HepG2 (cell line): ENCODE data around the gene SPAG9. TPM values are rescaled to one million over a fixed set of nuclear protein-coding genes. Genes with fewer than 3 reads are reported as not detected.

Experiments used
- ATAC-seq: fragments of 200-7000 bp; cut with Tn5 transposase; 3 replicates; pipeline ENCODE4 v1.9.1; 2020; ENCODE audit warnings: mild to moderate bottlenecking, moderate library complexity
- BruUV-seq: library from RNA; stranded (reverse); fragments of 400-500 nt; replicated peaks from 2 replicates; lab custom pipeline; 2021; lab: Mats Ljungman, UMichigan
- CTCF ChIA-PET: fragments of 300-600 bp; formaldehyde crosslinking; extraction: SDS; loops from one replicate; lab custom pipeline; 2021; ENCODE audit warnings: low total read pairs, inconsistent platforms, low intra/inter-chr PET ratio; lab: Yijun Ruan, JAX
- POLR2A ChIA-PET: fragments of 350-600 bp; sonication (Branson Sonifier 250); formaldehyde crosslinking; loops from one replicate; lab custom pipeline; 2020; ENCODE audit warnings: antibody characterized with exemption, inconsistent platforms; lab: Yijun Ruan, JAX
- DNase-seq: peaks from one replicate; pipeline ENCODE4 v3.0.0-alpha.2; 2015; ENCODE audit warnings: low spot score
- FAIRE-seq: peaks from 3 replicates; lab custom pipeline; 2011; peaks lifted over from hg19 to GRCh38; lab: Jason Lieb, UNC
- H2AFZ ChIP-seq: one replicate; pipeline ENCODE4 v1.6.1; 2011; ENCODE audit warnings: low read length, inconsistent platforms
- H3K27ac ChIP-seq: fragments of 300-600 bp; 3 replicates; pipeline ENCODE4 v1.8.0; 2011; ENCODE audit warnings: mixed run types, mild to moderate bottlenecking, mixed read lengths, low read length, inconsistent platforms; ENCODE audit not compliant: insufficient read depth; ENCODE audit errors: extremely low read length
- H3K27me3 ChIP-seq, 2 experiments: fragments of 200-600 bp in 1 of 2; 2 replicates in 1 of 2; 3 replicates in 1 of 2; pipeline versions ENCODE4 v1.6.0 to v1.8.0; 2011; ENCODE audit warnings: low read length in 2 of 2, mild to moderate bottlenecking in 2 of 2, moderate library complexity in 2 of 2, inconsistent platforms in 1 of 2; ENCODE audit not compliant: insufficient read depth in 2 of 2, control insufficient read depth in 1 of 2
- H3K36me3 ChIP-seq, 2 experiments: fragments of 200-600 bp in 1 of 2; replicated peaks in 1 of 2; 2 replicates in 1 of 2; 3 replicates in 1 of 2; pipeline versions ENCODE4 v1.5.1 to v1.8.0; 2011; ENCODE audit warnings: low read length in 2 of 2, inconsistent platforms in 1 of 2; ENCODE audit not compliant: insufficient read depth in 2 of 2, control insufficient read depth in 1 of 2
- H3K4me1 ChIP-seq: 2 replicates; pipeline ENCODE4 v1.5.1; 2012; ENCODE audit warnings: low read length, inconsistent platforms; ENCODE audit not compliant: insufficient read depth
- H3K4me2 ChIP-seq: 2 replicates; pipeline ENCODE4 v1.6.0; 2011; ENCODE audit warnings: low read depth, low read length, inconsistent platforms
- H3K4me3 ChIP-seq, 3 experiments: fragments of 200-600 bp in 1 of 3; sonication (generic), shearing (Covaris generic) in 1 of 3; replicated peaks in 1 of 3; 2 replicates each; pipeline ENCODE4 v1.5.1; 2011 to 2016; ENCODE audit warnings: low read length in 3 of 3, inconsistent platforms in 2 of 3, low read depth in 2 of 3, mild to moderate bottlenecking in 2 of 3, control low read depth in 1 of 3, mixed read lengths in 1 of 3; ENCODE audit not compliant: insufficient read depth in 1 of 3
- H3K79me2 ChIP-seq: one replicate; pipeline ENCODE4 v1.6.1; 2011; ENCODE audit warnings: low read length, inconsistent platforms; ENCODE audit not compliant: insufficient read depth
- H3K9ac ChIP-seq: 2 replicates; pipeline ENCODE4 v1.6.0; 2011; ENCODE audit warnings: mild to moderate bottlenecking, low read depth, low read length, inconsistent platforms; ENCODE audit not compliant: insufficient read depth
- H3K9me3 ChIP-seq: 2 replicates; pipeline ENCODE4 v1.5.1; 2012; ENCODE audit warnings: mild to moderate bottlenecking, low read length
- H4K20me1 ChIP-seq: 2 replicates; pipeline ENCODE4 v1.6.0; 2011; ENCODE audit warnings: inconsistent platforms, mild to moderate bottlenecking, low read length, moderate library complexity; ENCODE audit not compliant: insufficient read depth
- ARNT ChIP-seq: fragments of 450-650 bp; IDR thresholded peaks from 2 replicates; pipeline ENCODE4 v1.6.1; 2017
- ATF7 ChIP-seq, 2 experiments: fragments of 450-650 bp in 1 of 2; sonication (generic) in 1 of 2; formaldehyde crosslinking in 1 of 2; IDR thresholded peaks; 2 replicates each; pipeline versions ENCODE4 v1.4.0 to v1.6.1; 2016 to 2020; ENCODE audit warnings: antibody characterized with exemption in 1 of 2, mild to moderate bottlenecking in 1 of 2, missing genetic modification reagents in 1 of 2
- CCDC6 ChIP-seq: sonication (generic); formaldehyde crosslinking; IDR thresholded peaks from 2 replicates; pipeline ENCODE4 v1.8.1; 2022; ENCODE audit warnings: mild to moderate bottlenecking, missing genetic modification reagents, moderate library complexity
- DMAP1 ChIP-seq: IDR thresholded peaks from 2 replicates; pipeline ENCODE4 v1.6.1; 2016
- EP300 ChIP-seq, 3 experiments: sonication (generic) in 1 of 3; formaldehyde crosslinking in 1 of 3; IDR thresholded peaks; 2 replicates each; pipeline versions ENCODE4 v1.5.1 to v1.6.1; 2011 to 2020; ENCODE audit warnings: low read depth in 2 of 3, low read length in 2 of 3, borderline replicate concordance in 1 of 3, improper control_type of control experiment in 1 of 3, mild to moderate bottlenecking in 1 of 3, missing genetic modification reagents in 1 of 3, moderate library complexity in 1 of 3
- WGBS: methylation state at CpG from one replicate; pipeline ENCODE4 v1.1.6; 2017; ENCODE audit warnings: low lambda C conversion rate; 5-methylcytosine and 5-hydroxymethylcytosine counted together
- in situ Hi-C: cut with HindIII; loops from 2 replicates; pipeline ENCODE4 v1.10.0; 2017; ENCODE audit warnings: low pct_unique_long_range_greater_than_20kb; ENCODE audit not compliant: extremely low pct_ligation_motif_present
- intact Hi-C: fragments of 100-400 bp; cut with micrococcal nuclease; formaldehyde crosslinking; loops from one replicate; pipeline ENCODE4 v1.10.0; 2022; ENCODE audit not compliant: unreplicated experiment
- polyA plus RNA-seq, 8 experiments: library from polyadenylated mRNA; depleted of rRNA in 3 of 8; stranded (reverse) in 7 of 8; unstranded in 1 of 8; fragments of >200 nt; fragmentation: Illumina TruSeq in 4 of 8; extraction: Trizol in 4 of 8; gene quantifications; 2 replicates each; pipeline versions ENCODE4 v1.2.1 to v1.2.3, GENCODE V29; 2011 to 2016; ENCODE audit warnings: low read depth in 4 of 8, missing spikeins in 1 of 8, mixed read lengths in 1 of 8; ENCODE audit not compliant: insufficient read depth in 1 of 8
- total RNA-seq, 5 experiments: library from RNA; depleted of rRNA; stranded (reverse); fragments of >200 nt; fragmentation: Illumina TruSeq; extraction: Trizol; gene quantifications; 2 replicates each; pipeline ENCODE4 v1.2.3, GENCODE V29; 2016; ENCODE audit warnings: low read depth in 1 of 5
- TF ChIP-seq, protein P1 (sequence below): sonication (generic); formaldehyde crosslinking; IDR thresholded peaks from 2 replicates; pipeline ENCODE4 v1.9.0; 2022; ENCODE audit warnings: missing genetic modification reagents, mild to moderate bottlenecking, borderline replicate concordance

SPAG9 gene
- total and polyA plus RNA-seq, 2 of the 13 experiments (the other 11 are each of a cell fraction or from before 2014, with no cell fraction given): 43.2 to 78.6 TPM

DNA sequence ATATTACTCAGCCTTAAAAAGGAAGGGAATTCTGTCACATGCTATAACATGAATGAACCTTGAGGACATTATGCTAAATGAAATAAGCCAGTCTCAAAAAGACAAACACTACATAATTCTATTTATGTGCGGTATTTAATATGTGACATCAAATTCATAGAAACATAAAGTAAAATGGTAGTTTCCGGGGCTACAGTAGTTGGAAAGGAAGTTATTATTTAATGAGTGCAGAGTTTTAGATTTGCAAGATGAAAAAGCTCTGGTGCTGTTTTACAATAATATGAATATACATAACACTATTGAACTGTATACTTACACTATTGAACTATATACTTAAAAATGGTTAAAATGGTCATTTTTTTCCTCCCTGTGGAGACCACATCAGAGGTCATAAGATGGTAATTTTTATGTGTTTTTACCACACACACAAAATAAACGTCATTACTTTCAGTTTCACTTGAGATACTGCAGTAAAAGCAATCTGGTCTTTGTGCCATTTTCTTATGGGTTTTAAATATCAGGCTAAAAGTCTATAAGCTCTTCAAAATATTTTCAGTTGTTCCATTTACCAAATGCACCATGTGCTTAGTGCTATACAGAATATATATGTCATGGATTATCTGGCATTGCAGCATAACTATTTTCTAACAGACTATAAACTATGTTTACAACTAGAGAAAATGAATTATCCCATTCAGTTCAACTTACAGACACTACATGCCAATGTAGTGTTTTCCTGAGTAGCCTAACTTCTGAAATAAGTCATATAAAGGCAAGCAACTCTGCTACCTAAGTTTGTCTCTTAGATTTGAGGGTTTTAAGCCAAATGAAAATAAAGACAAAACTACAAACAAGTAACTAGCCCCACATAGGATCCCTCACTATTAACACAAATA lies 90.9 kb downstream of the SPAG9 start:
- in situ Hi-C loops (no loop called here), intact Hi-C loops (no loop called here)
- H3K79me2 ChIP-seq: no peaks in the 10 kb centered on the region
- TF ChIP-seq CCDC6 (CRISPR knock-in tag): no peak
- no peak for TF ChIP-seq ARNT
- no peak for TF ChIP-seq DMAP1 (CRISPR knock-in tag)
- TF ChIP-seq, protein P1, sequence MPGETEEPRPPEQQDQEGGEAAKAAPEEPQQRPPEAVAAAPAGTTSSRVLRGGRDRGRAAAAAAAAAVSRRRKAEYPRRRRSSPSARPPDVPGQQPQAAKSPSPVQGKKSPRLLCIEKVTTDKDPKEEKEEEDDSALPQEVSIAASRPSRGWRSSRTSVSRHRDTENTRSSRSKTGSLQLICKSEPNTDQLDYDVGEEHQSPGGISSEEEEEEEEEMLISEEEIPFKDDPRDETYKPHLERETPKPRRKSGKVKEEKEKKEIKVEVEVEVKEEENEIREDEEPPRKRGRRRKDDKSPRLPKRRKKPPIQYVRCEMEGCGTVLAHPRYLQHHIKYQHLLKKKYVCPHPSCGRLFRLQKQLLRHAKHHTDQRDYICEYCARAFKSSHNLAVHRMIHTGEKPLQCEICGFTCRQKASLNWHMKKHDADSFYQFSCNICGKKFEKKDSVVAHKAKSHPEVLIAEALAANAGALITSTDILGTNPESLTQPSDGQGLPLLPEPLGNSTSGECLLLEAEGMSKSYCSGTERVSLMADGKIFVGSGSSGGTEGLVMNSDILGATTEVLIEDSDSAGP: no peak
- BruUV-seq: no TSS peak
- CTCF ChIA-PET: no interaction called here
- 81% methylated on average over 3 of the region's 3 CpGs for WGBS
- H3K4me2 ChIP-seq: no peak overlapping the region
- H3K4me3 ChIP-seq: no peak overlapping the region
- POLR2A ChIA-PET: no interaction called here
- H3K9ac ChIP-seq: no peak overlapping the region
- no peaks in the 10 kb centered on the region for H3K4me1 ChIP-seq
- H2AFZ ChIP-seq: no peak overlapping the region
- ATAC-seq (no peak), DNase-seq (no peak), FAIRE-seq (no peak)
- H3K27me3 ChIP-seq: no peaks in the 10 kb centered on the region
- no peaks in the 10 kb centered on the region for H4K20me1 ChIP-seq
- H3K27ac ChIP-seq: no peak overlapping the region
- H3K36me3 ChIP-seq: peaks cover 7 to 17% of the 10 kb centered on the region in 2 experiments; a peak in 4 of 5 replicates
- H3K9me3 ChIP-seq: no peaks in the 10 kb centered on the region

DNA sequence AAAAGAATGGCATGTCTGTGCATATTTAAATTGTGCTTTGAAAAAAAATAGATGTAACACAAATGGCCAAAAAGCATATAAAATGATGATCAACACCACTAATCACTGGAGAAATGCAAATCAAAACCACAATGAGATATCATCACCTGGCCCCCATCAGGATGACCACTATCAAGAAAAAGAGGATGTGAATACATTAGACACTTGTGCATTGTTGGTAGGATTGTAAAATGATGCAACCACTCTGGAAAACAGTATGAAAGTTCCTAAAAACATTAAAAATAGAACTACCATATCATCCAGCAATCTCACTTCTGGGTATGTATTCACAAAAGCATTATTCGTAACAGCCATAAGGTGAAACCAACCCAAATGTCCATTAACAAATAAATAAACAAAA lies 91.5 kb downstream of the SPAG9 start:
- Histone ChIP-seq H3K27ac (no peak overlapping the region), H4K20me1 (no peaks in the 10 kb centered on the region), H3K9ac (no peak overlapping the region), H3K36me3 (peaks cover 7 to 15% of the 10 kb centered on the region in 2 experiments; a peak in 4 of 5 replicates), H3K79me2 (no peaks in the 10 kb centered on the region)
- POLR2A ChIA-PET: no interaction called here
- in situ Hi-C loops: no loop called here
- ATAC-seq: no peak
- no peak for DNase-seq
- WGBS: 96% methylated on average over 1 of the region's 1 CpG
- TF ChIP-seq ATF7 (IDR thresholded peaks at IDR 0.05) (0 out of 2 replicates have a peak, but pooled peaks have one; percentile 5), ATF7 (CRISPR knock-in tag; IDR thresholded peaks at IDR 0.05) (no peak), EP300 (IDR thresholded peaks at IDR 0.05; ENCODE audit: low read depth in 2 of 2, low read length in 2 of 2) (no peak), EP300 (CRISPR knock-in tag; IDR thresholded peaks at IDR 0.05; ENCODE audit: borderline replicate concordance) (no peak)
- TF ChIP-seq, all 625 proteins: peak for 1
- Histone ChIP-seq H3K4me1 (no peaks in the 10 kb centered on the region), H3K4me2 (no peak overlapping the region), H3K27me3 (no peaks in the 10 kb centered on the region), H3K4me3 (no peak overlapping the region), H3K9me3 (no peaks in the 10 kb centered on the region), H2AFZ (no peak overlapping the region)
- intact Hi-C loops: no loop called here
- no TSS peak for BruUV-seq
- FAIRE-seq: peak; percentile 28
- CTCF ChIA-PET: no interaction called here
